ENCODE measurements around the gene ANAPC7. TPM values are rescaled to one million over a fixed set of nuclear protein-coding genes. Genes with fewer than 3 reads are reported as not detected.

Gene ANAPC7
- total and polyA plus RNA-seq, 11 donors: 26.5 to 41.3 (median 35.1) TPM

DNA sequence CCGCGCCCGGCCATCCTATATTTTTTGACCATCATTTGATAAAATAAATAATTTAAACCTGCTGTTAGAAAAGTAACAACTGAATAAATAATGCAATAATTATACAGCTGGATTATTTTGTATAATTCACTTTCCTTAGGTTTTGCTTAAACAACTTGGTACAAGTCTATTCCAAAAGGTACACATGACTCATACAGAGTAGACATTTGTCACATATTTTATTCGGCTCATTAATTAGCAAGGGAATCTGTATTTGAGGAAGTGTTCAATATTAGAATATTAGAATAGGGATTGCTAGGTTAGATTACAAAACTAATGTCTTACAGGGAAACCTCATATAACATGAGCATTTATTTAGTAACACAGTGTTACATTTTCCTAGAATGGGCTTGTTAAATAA is 73.8 kb downstream of the ANAPC7 start:
- H3K27me3 ChIP-seq: no peaks in the 10 kb centered on the region
- H3K36me3 ChIP-seq: peaks cover 0 to 100% (median 99%) of the 10 kb centered on the region in 9 donors
- H3K27ac ChIP-seq: no peak overlapping the region
- ATAC-seq (no peak), DNase-seq (no peak)
- intact Hi-C loops (cut with DNase I): loop anchor here in 1 of 10 donors (10.0 kb wide), 1 partner anchor 225 kb away; no protein-coding TSS in a partner anchor
- 80 to 85% (median 82%) methylated on average over 4 of the region's 4 CpGs for WGBS, 4 donors
- H3K4me3 ChIP-seq: no peak overlapping the region
- TF ChIP-seq, protein P1, sequence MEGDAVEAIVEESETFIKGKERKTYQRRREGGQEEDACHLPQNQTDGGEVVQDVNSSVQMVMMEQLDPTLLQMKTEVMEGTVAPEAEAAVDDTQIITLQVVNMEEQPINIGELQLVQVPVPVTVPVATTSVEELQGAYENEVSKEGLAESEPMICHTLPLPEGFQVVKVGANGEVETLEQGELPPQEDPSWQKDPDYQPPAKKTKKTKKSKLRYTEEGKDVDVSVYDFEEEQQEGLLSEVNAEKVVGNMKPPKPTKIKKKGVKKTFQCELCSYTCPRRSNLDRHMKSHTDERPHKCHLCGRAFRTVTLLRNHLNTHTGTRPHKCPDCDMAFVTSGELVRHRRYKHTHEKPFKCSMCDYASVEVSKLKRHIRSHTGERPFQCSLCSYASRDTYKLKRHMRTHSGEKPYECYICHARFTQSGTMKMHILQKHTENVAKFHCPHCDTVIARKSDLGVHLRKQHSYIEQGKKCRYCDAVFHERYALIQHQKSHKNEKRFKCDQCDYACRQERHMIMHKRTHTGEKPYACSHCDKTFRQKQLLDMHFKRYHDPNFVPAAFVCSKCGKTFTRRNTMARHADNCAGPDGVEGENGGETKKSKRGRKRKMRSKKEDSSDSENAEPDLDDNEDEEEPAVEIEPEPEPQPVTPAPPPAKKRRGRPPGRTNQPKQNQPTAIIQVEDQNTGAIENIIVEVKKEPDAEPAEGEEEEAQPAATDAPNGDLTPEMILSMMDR (IDR thresholded peaks at IDR 0.05): no peak
- TF ChIP-seq POLR2A (IDR thresholded peaks at IDR 0.05): no peak
- no peaks in the 10 kb centered on the region for H3K9me3 ChIP-seq
- peaks cover 3 to 84% (median 18%) of the 10 kb centered on the region in 12 donors for H3K4me1 ChIP-seq

Other genes with a start within 250 kb of the ANAPC7 start
- gene ATP2A2, start 122.5 kb downstream of the ANAPC7 start, total RNA-seq: 1,000 to 10,000 TPM; 1,194 to 2,963 (median 1,871) TPM
- 1,000 to 10,000 TPM in 1 of 2 donors, 100 to 1,000 TPM in 1; 494 to 1,113 TPM for gene ATP2A2, start 122.5 kb downstream of the ANAPC7 start, polyA plus RNA-seq
- 100 to 1,000 TPM in 5 of 9 donors, 10 to 100 TPM in 4; 77.2 to 251 (median 108) TPM for gene ARPC3, start 46.6 kb upstream of the ANAPC7 start, total RNA-seq
- gene ARPC3, start 46.6 kb upstream of the ANAPC7 start, polyA plus RNA-seq: 100 to 1,000 TPM; 176 to 202 TPM
- 10 to 100 TPM; 14.5 to 37.0 (median 28.4) TPM for gene GPN3, start 64.5 kb upstream of the ANAPC7 start, total RNA-seq
- gene GPN3, start 64.5 kb upstream of the ANAPC7 start, polyA plus RNA-seq: 10 to 100 TPM; 16.1 to 62.2 TPM
- gene FAM216A, start 65.1 kb upstream of the ANAPC7 start, total RNA-seq: 1 to 10 TPM; 3.6 to 8.0 (median 4.7) TPM
- 10 to 100 TPM in 1 of 2 donors, 1 to 10 TPM in 1; 8.7 to 29.3 TPM for gene FAM216A, start 65.1 kb upstream of the ANAPC7 start, polyA plus RNA-seq
- gene VPS29, start 98.4 kb upstream of the ANAPC7 start, total RNA-seq: 100 to 1,000 TPM in 3 of 9 donors, 10 to 100 TPM in 6; 66.7 to 149 (median 89.5) TPM
- gene VPS29, start 98.4 kb upstream of the ANAPC7 start, polyA plus RNA-seq: 100 to 1,000 TPM; 107 to 191 TPM
- gene RAD9B, start 98.6 kb upstream of the ANAPC7 start, total RNA-seq: 1 to 10 TPM in 5 of 9 donors, under 1 TPM in 2, not detected in 2; 0.67 to 4.8 (median 2.4) TPM
- gene RAD9B, start 98.6 kb upstream of the ANAPC7 start, polyA plus RNA-seq: 10 to 100 TPM in 1 of 2 donors, under 1 TPM in 1; 0.34 to 12.0 TPM
- gene PPTC7, start 179.6 kb upstream of the ANAPC7 start, total RNA-seq: 100 to 1,000 TPM in 1 of 9 donors, 10 to 100 TPM in 8; 47.5 to 113 (median 72.7) TPM
- 10 to 100 TPM; 26.6 to 53.1 TPM for gene PPTC7, start 179.6 kb upstream of the ANAPC7 start, polyA plus RNA-seq
- 10 to 100 TPM; 17.3 to 27.7 (median 20.2) TPM for gene TCTN1, start 210.4 kb upstream of the ANAPC7 start, total RNA-seq
- gene TCTN1, start 210.4 kb upstream of the ANAPC7 start, polyA plus RNA-seq: 10 to 100 TPM; 12.6 to 18.5 TPM